ELR (cell line): Measurements from ENCODE around the gene OR52W1.

Source experiments
- DNase-seq: peaks from one replicate; pipeline ENCODE4 v3.0.0-alpha.2; 2015; ENCODE audit warnings: low read depth

Gene OR52W1

GRCh38 chr11:6199174-6199810 is at the start of gene OR52W1:
Gene OR52W1 (plus strand): TSS chr11:6199224. CDS start chr11:6199224, 0 bp downstream.
- no peak for DNase-seq

- no peak for DNase-seq
Measured at GRCh38 chr11:6151117-6151516, 47.9 kb upstream of the OR52W1 start.

- DNase-seq, result no peak
Measured at GRCh38 chr11:6152126-6152525, 46.9 kb upstream of the OR52W1 start.

- DNase-seq, result no peak
Measured at GRCh38 chr11:6156628-6157359, 42.2 kb upstream of the OR52W1 start.

GRCh38 chr11:6170226-6170625 is 28.8 kb upstream of the OR52W1 start, which contains the start of gene OR52B2:
Gene OR52B2 (minus strand): TSS chr11:6170326. CDS start chr11:6170326, 0 bp downstream.
- DNase-seq, result no peak

GRCh38 chr11:6175440-6175839 is 23.6 kb upstream of the OR52W1 start:
- DNase-seq, result no peak

GRCh38 chr11:6191742-6192141 is 7.3 kb upstream of the OR52W1 start:
- no peak for DNase-seq

GRCh38 chr11:6194065-6194581 is 4.9 kb upstream of the OR52W1 start:
- no peak for DNase-seq

- no peak for DNase-seq
Measured at GRCh38 chr11:6196396-6196795, 2.6 kb upstream of the OR52W1 start.

- DNase-seq, result no peak
Measured at GRCh38 chr11:6197466-6198200, 1.4 kb upstream of the OR52W1 start.

GRCh38 chr11:6200975-6201374 is 2.0 kb downstream of the OR52W1 start:
- DNase-seq, result no peak

- no peak for DNase-seq
Measured at GRCh38 chr11:6201481-6201880, 2.5 kb downstream of the OR52W1 start.

GRCh38 chr11:6202041-6202440 is 3.0 kb downstream of the OR52W1 start:
- no peak for DNase-seq

GRCh38 chr11:6203327-6203726 is 4.3 kb downstream of the OR52W1 start:
- no peak for DNase-seq

GRCh38 chr11:6204706-6205105 is 5.7 kb downstream of the OR52W1 start:
- DNase-seq, result no peak

GRCh38 chr11:6205366-6205765 is 6.3 kb downstream of the OR52W1 start, which contains the start of gene C11orf42:
Gene C11orf42 (plus strand): TSS chr11:6205557. CDS start chr11:6205616, 59 bp downstream.
- DNase-seq, result no peak

GRCh38 chr11:6206456-6207180 is 7.6 kb downstream of the OR52W1 start:
- DNase-seq, result no peak

GRCh38 chr11:6209801-6210200 is 10.8 kb downstream of the OR52W1 start:
- no peak for DNase-seq

GRCh38 chr11:6210274-6210955 is 11.4 kb downstream of the OR52W1 start:
- DNase-seq, result no peak

GRCh38 chr11:6214530-6214929 is 15.5 kb downstream of the OR52W1 start:
- no peak for DNase-seq

GRCh38 chr11:6216501-6216900 is 17.5 kb downstream of the OR52W1 start:
- DNase-seq, result no peak
